M059J (cell line): ENCODE results near the gene ADGRG7. TPM values are rescaled to one million over a fixed set of nuclear protein-coding genes. Genes with fewer than 3 reads are reported as not detected.

Experiments
- DNase-seq: peaks from one replicate; pipeline ENCODE4 v3.0.0-alpha.2; 2012; ENCODE audit warnings: low read depth
- total RNA-seq: library from RNA; depleted of rRNA; stranded (reverse); fragments of >200 nt; shearing (Covaris generic); gene quantifications from 2 replicates; pipeline ENCODE4 v1.2.3, GENCODE V29; 2014

ADGRG7 gene
- total RNA-seq, 1 experiment from 2014 or later: not detected

DNA sequence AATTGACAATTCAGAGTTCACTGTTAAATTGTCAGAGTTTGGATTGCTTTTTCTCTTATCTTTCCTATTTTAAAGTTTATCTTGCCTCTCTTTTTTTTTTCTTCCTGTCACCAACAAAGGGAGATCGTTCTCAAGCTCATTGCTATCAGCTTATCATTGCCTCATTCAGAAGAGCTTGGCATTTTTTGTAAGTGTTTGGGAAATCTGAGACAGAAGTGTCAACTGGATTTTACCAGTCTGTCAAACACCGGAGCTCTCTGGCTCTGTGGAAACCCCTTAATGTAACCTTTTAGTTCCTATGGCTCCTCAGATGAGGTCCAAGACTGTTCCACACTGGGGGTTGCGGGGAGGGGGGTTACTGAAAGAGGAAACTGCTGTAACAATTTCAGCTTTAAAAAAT, 89.3 kb downstream of the ADGRG7 start:
- DNase-seq: no peak

DNA sequence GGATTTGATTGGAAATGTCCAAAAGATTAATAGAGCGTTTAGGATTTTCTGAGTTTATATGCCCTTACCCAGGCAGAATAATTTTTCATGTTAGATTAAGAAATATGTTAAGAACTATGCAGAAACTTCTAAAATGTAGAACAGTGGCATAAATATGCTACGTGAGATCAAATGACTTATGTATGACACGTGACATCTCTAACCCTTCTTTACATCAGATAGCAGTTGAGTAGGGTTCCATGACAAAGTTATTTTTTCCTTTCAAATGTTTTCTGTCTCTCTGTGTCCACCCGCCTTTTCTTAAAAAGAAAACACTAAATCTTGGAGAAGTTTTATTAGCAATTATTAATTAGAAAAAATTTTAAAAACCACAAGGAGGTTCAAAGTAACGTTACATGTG, 91.3 kb downstream of the ADGRG7 start:
- no peak for DNase-seq

GRCh38 chr3:100702082-100702979, 92.9 kb downstream of the ADGRG7 start:
- no peak for DNase-seq

- DNase-seq: no peak
Observed at GRCh38 chr3:100702980-100703345, 93.6 kb downstream of the ADGRG7 start.

- DNase-seq: no peak
Observed at GRCh38 chr3:100703865-100704264, 94.5 kb downstream of the ADGRG7 start.

DNA sequence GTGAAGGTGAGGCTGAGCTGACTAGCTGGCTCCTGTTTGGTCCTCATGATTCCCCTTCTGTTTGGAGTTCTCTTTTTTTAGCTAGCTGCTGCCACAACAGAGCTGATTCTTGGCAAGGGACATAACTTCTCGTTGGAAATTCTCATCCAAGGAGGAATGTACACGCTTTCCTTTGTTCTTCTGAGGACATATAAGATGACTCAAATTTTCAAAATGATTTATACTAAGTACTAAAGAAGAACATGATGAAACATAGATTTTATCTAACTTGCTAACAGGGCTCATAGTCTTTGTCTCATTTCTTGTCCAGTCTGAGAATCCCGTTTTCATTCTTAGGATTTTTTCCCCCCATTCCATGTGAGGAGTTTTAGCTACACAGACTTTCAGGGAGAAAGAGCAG, 97.0 kb downstream of the ADGRG7 start:
- DNase-seq: peak; percentile 20

GRCh38 chr3:100708644-100708988, 99.2 kb downstream of the ADGRG7 start:
- DNase-seq: no peak

DNA sequence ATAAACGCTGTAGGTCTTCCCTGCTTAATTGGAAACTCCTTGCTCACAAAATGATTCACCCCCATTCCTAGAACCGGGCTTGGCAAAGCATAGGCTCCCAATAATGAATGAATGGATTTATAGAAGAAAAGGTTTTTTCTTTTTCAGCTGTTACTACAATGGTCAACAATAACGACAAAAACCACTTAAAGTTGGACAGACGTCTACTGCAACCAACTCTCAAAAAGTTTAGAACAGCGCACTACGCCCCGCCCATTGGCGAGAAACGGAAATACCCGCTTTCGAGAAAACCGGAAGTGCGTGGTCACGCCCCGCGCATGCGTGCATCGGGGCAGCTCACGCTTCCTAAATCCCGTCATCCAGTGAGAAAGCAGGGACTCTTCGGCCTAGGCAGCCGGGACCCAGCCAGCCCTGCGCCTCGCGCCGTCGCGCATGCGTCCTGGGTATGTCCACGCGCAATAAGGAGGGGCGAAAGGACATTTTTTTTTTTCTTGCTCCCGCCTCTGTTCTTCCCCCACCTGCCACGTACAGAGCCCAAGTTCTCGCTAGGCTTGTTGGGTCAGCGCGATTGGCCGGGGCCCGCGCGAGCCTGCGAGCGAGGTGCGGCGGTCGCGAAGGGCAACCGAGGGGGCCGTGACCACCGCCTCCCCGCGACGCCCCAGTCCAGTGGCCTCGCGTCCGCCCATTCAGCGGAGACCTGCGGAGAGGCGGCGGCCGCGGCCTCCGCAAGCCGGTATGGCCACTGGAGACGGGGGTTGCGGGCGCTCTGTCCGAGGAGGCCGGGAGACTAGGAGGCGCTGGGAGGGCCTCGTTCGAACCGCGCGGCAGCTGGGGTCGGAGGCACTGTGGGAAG, 99.8 kb downstream of the ADGRG7 start, which contains the start of gene TFG:
TFG (plus strand) TSS at position 506 of the 853 bp plus-strand sequence. CDS start 4,192 bp downstream, outside the sequence.
- peak; percentile 100 for DNase-seq

- DNase-seq: peak; percentile 47
Observed at GRCh38 chr3:100709842-100710260, 100.5 kb downstream of the ADGRG7 start.

DNA sequence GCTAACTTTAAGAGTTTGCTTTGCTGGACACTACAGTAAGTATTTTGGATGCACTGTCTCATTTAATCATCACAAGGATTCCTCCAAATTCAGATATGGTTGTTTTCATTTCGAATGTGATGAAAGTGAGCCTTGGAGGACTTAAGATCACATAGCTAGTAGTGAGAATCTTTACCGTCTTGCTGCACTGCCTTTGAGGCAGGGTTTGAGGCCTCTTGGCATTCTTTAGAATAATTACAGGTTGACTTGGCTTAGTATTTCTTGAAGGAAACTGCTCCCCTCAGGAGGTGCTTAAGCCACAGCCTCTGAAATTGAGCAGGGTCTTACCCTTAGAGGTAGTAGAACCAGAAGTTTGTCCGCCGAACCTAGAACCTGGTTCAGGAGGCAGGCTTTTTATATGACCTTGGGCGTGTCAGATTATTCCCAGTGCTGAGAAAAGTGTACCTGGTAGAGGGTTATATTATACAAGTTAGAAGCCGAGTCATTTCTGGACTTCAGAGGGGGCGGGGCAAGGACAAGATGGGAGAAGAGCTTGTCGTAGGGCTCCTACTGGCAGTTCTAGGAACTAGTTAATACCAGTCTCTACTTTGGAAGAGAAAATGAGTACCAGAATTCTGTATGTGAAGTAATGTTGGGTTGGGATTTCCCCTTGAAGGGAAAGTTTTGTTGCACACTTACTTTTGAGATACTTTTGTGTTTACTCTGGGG, 101.0 kb downstream of the ADGRG7 start:
- DNase-seq: peak; percentile 72

DNA sequence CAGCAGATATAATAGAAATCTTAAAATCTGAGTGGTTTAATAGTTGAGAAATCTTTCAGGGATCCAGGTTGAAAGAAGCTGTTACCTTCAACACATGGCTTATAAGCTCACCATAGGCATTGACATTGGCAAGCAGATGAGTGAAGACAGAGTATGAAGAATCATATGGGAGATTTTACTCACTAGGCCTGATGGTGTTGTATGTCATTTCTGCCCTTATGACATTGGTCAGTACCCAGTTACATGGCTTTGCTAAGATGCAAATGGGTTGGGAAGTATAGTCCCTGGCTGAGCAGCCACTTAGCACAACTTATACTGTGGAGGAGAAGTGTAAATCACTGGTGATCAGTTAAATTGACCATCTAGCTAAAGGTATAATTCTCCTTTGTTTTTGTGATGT, 105.8 kb downstream of the ADGRG7 start:
- DNase-seq: no peak

GRCh38 chr3:100717063-100717462, 107.7 kb downstream of the ADGRG7 start:
- no peak for DNase-seq

- no peak for DNase-seq
Observed at GRCh38 chr3:100717637-100718487, 108.5 kb downstream of the ADGRG7 start.

DNA sequence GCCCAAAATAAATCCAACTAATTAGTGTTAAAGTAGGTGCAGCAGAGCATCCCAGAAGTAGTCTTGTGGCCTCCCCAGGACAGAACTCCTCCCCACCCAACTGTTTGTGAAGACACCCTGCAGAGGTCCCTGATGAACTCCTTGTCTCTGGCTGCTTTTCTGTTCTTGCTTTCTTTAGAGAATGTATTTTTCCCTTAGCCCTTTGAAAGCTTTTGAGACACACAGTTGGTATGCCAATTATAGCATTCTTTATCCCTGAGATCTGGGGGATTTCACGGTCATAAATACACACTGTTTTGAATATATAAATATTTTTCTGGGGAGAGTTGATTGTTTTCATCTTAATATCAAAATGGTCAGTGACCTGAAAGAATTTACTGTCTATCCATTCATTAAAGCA, 109.7 kb downstream of the ADGRG7 start:
- DNase-seq: no peak

- DNase-seq: no peak
Observed at GRCh38 chr3:100720426-100720825, 111.0 kb downstream of the ADGRG7 start.

GRCh38 chr3:100725935-100726513, 116.6 kb downstream of the ADGRG7 start:
- no peak for DNase-seq

GRCh38 chr3:100726706-100727105, 117.3 kb downstream of the ADGRG7 start:
- DNase-seq: no peak

DNA sequence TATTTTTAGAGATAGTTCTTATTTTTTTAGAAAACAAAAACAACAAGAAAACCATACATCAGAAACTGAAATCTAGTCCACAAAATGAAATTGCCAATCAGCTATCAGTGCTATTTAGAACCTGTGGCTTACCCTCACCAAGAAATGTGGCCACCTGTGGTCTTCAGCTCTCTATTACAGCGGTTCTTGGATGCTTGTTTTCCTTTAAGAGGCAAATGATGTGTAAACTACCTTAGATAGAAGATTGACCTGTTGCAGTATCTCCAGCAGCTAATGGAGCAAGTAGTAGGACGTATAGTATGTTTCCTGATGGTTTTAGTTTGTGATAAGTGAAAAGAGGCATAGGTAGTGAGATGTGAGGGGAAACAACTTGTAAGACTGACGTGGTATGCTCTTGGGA, 121.1 kb downstream of the ADGRG7 start:
- DNase-seq: no peak

GRCh38 chr3:100732435-100732834, 123.0 kb downstream of the ADGRG7 start:
- DNase-seq: no peak

DNA sequence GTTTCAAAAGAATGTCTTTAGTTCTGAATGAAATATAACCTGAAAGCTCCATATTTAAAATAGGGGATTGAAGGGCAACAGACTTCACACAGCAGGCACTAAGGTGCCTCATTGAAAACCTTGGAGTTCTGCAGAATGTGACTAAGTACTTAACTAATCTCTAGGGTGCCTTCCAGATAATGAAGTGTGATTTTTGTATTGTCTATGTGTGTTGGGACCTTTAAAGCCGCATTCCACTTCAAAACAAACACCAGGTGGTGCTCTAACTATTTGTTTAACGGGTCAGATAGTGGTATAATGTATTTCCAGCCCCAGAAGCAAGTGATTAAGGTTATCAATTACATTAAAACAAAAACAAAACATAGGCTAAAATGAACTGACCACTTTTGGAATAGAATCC, 127.9 kb downstream of the ADGRG7 start:
- DNase-seq: peak; percentile 23

DNA sequence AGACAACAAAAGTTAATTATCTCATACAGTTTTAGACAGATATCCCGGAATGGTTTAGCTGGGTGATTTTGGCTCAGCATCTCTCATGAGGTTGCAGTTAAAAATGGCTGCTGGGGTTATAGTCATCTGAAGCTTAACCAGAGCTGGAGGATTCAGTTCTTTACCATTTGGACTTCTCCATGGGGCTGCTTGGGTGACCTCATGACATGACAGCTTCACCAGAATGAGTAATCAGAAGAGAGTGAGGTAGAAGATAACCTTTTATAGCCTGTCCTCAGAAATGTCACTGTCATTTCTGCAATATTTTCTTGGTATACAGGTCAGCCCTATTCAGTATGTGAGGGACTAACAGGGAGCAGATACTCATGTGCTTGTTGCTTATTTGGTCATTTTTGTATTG, 130.8 kb downstream of the ADGRG7 start:
- peak; percentile 34 for DNase-seq
